A673 (cell line): ENCODE data around the gene SYNGR1. TPM values are rescaled to one million over a fixed set of nuclear protein-coding genes. Genes with fewer than 3 reads are reported as not detected.

Experiments used
- BruUV-seq: library from RNA; stranded (reverse); fragments of 400-500 nt; replicated peaks from 2 replicates; lab custom pipeline; 2021; lab: Mats Ljungman, UMichigan
- CTCF ChIA-PET: fragments of 300-600 bp; sonication (Branson Sonifier 250); formaldehyde crosslinking; loops from one replicate; lab custom pipeline; 2022; ENCODE audit warnings: antibody characterized with exemption; lab: Charles Lee
- POLR2A ChIA-PET: fragments of 300-600 bp; sonication (Branson Sonifier 250); formaldehyde crosslinking; loops from one replicate; lab custom pipeline; 2022; ENCODE audit warnings: antibody characterized with exemption; ENCODE audit not compliant: low non-redundant PET; lab: Charles Lee
- DNase-seq: peaks from one replicate; pipeline ENCODE4 v3.0.0-alpha.2; 2015; ENCODE audit warnings: low spot score
- H3K27ac ChIP-seq: fragments of 200-600 bp; sonication (generic); 2 replicates; pipeline ENCODE4 v1.5.1; 2016; ENCODE audit warnings: mixed run types, low read depth, mild to moderate bottlenecking, mixed read lengths, antibody characterized with exemption, low read length; ENCODE audit not compliant: poor library complexity, severe bottlenecking
- H3K27me3 ChIP-seq: fragments of 200-600 bp; sonication (generic); replicated peaks from 2 replicates; pipeline ENCODE4 v1.6.1; 2017; ENCODE audit warnings: mixed run types, low read depth, mild to moderate bottlenecking, mixed read lengths, antibody characterized with exemption, low read length; ENCODE audit not compliant: insufficient read depth, poor library complexity
- H3K36me3 ChIP-seq: fragments of 200-600 bp; sonication (generic); 2 replicates; pipeline ENCODE4 v1.6.1; 2016; ENCODE audit warnings: mixed run types, mild to moderate bottlenecking, mixed read lengths, antibody characterized with exemption, low read length; ENCODE audit not compliant: insufficient read depth, poor library complexity, severe bottlenecking
- H3K4me1 ChIP-seq: fragments of 200-600 bp; sonication (generic); 2 replicates; pipeline ENCODE4 v1.6.1; 2017; ENCODE audit warnings: mixed run types, mild to moderate bottlenecking, mixed read lengths, antibody characterized with exemption, low read length; ENCODE audit not compliant: insufficient read depth, poor library complexity, severe bottlenecking
- H3K4me3 ChIP-seq: fragments of 200-600 bp; sonication (generic); 2 replicates; pipeline ENCODE4 v1.5.1; 2016; ENCODE audit warnings: low read depth, mixed run types, mild to moderate bottlenecking, mixed read lengths, low read length; ENCODE audit not compliant: poor library complexity, severe bottlenecking
- H3K9me3 ChIP-seq: fragments of 200-600 bp; sonication (generic); 2 replicates; pipeline ENCODE4 v1.6.1; 2016; ENCODE audit warnings: mixed run types, low read depth, mild to moderate bottlenecking, mixed read lengths, antibody characterized with exemption, low read length; ENCODE audit not compliant: poor library complexity, severe bottlenecking
- CTCF ChIP-seq: fragments of 300-800, 200-600 bp; sonication (generic); conservative IDR thresholded peaks from 2 replicates; pipeline ENCODE4 v1.5.1; 2017; ENCODE audit warnings: low read depth, mild to moderate bottlenecking, antibody characterized with exemption, low read length, moderate library complexity, mixed read lengths
- EZH2 ChIP-seq: fragments of 200-600 bp; sonication (generic); IDR thresholded peaks from 2 replicates; pipeline ENCODE4 v1.6.1; 2017; ENCODE audit warnings: borderline replicate concordance, low read depth, mild to moderate bottlenecking, mixed read lengths, antibody characterized with exemption, low read length; ENCODE audit not compliant: poor library complexity, severe bottlenecking
- intact Hi-C: fragments of 100-400 bp; cut with micrococcal nuclease; formaldehyde crosslinking; loops from one replicate; pipeline ENCODE4 v1.10.0; 2022; ENCODE audit not compliant: unreplicated experiment
- total RNA-seq: library from RNA; stranded (reverse); gene quantifications from 2 replicates; pipeline ENCODE4 v1.2.3, GENCODE V29; 2021

The SYNGR1 gene
- total RNA-seq, 1 experiment from 2014 or later, result 31.7 TPM

GRCh38 chr22:39309364-39309861, 40.4 kb upstream of the SYNGR1 start:
- CTCF ChIA-PET, result interaction anchor here (0.6 to 2.9 kb wide), 5 partner anchors 9 to 305 kb away, joined by 3 to 15 read pairs (median 7); no protein-coding TSS in a partner anchor
- intact Hi-C loops, result loop anchor here (10.0 kb wide), 1 partner anchor 435 kb away; the partner anchor contains the start of gene CBX6
- H3K27me3 ChIP-seq, result no peaks in the 10 kb centered on the region
- peaks cover 30% of the 10 kb centered on the region for H3K36me3 ChIP-seq
- DNase-seq, result peak; percentile 85
- POLR2A ChIA-PET, result interaction anchor here (0.5 to 0.8 kb wide), 2 partner anchors 9 to 16 kb away, joined by 3 read pairs; no protein-coding TSS in a partner anchor
- BruUV-seq, result no TSS peak
- TF ChIP-seq CTCF, result peak; percentile 56
- no peak for TF ChIP-seq EZH2
- peak overlapping the region; percentile 79 for H3K27ac ChIP-seq
- H3K4me1 ChIP-seq, result peaks cover 18% of the 10 kb centered on the region
- no peaks in the 10 kb centered on the region for H3K9me3 ChIP-seq
- H3K4me3 ChIP-seq, result peak overlapping the region; percentile 45

GRCh38 chr22:39309881-39310714, 39.7 kb upstream of the SYNGR1 start:
- POLR2A ChIA-PET, result no interaction called here
- Histone ChIP-seq H3K9me3 (no peaks in the 10 kb centered on the region), H3K27me3 (no peaks in the 10 kb centered on the region), H3K36me3 (peaks cover 37% of the 10 kb centered on the region), H3K4me1 (peaks cover 22% of the 10 kb centered on the region), H3K27ac (peak overlapping the region; percentile 79), H3K4me3 (no peak overlapping the region)
- CTCF ChIA-PET, result interaction anchor here (0.6 to 2.9 kb wide), 6 partner anchors 8 to 305 kb away, joined by 3 to 15 read pairs (median 6); no protein-coding TSS in a partner anchor
- peak; percentile 47 for DNase-seq
- intact Hi-C loops, result loop anchor here (2.0 to 10.0 kb wide), 3 partner anchors 139 to 435 kb away; partner anchors contain the start of gene CBX6
- TF ChIP-seq EZH2 (no peak), CTCF (no peak)
- BruUV-seq, result no TSS peak

GRCh38 chr22:39311592-39312400, 38.0 kb upstream of the SYNGR1 start:
- H3K4me3 ChIP-seq, result no peak overlapping the region
- intact Hi-C loops, result loop anchor here (1.0 to 10.0 kb wide), 3 partner anchors 137 to 307 kb away; no protein-coding TSS in a partner anchor
- no peak overlapping the region for H3K27ac ChIP-seq
- peaks cover 34% of the 10 kb centered on the region for H3K4me1 ChIP-seq
- BruUV-seq, result no TSS peak
- TF ChIP-seq EZH2 (no peak), CTCF (no peak)
- POLR2A ChIA-PET, result interaction anchor here (0.7 to 1.2 kb wide), 2 partner anchors 54 to 139 kb away, joined by 3 to 4 read pairs; no protein-coding TSS in a partner anchor
- peaks cover 54% of the 10 kb centered on the region for H3K36me3 ChIP-seq
- no peaks in the 10 kb centered on the region for H3K27me3 ChIP-seq
- no peaks in the 10 kb centered on the region for H3K9me3 ChIP-seq
- DNase-seq, result peak; percentile 36
- CTCF ChIA-PET, result interaction anchor here (0.8 to 2.9 kb wide), 3 partner anchors 8 to 141 kb away, joined by 3 to 15 read pairs (median 5); partner anchors contain the start of gene RPL3
